Measurements from ENCODE around the gene PIK3R6.

The PIK3R6 gene

GRCh38 chr17:8868529-8868951 lies 1.1 kb upstream of the PIK3R6 start:
- no peak for DNase-seq (ENCODE audit: low read depth)
- no peak overlapping the region for H3K4me3 ChIP-seq (ENCODE audit: low read length)
- TF ChIP-seq CTCF (conservative IDR thresholded peaks at IDR 0.05; ENCODE audit: low read depth, low read length), result no peak

- no peak overlapping the region for H3K4me3 ChIP-seq (ENCODE audit: low read length)
- no peak for TF ChIP-seq CTCF (conservative IDR thresholded peaks at IDR 0.05; ENCODE audit: low read depth, low read length)
- DNase-seq (ENCODE audit: low read depth), result no peak
Observed at GRCh38 chr17:8868092-8868491, 618 bp upstream of the PIK3R6 start.

GRCh38 chr17:8865811-8866210 lies 1.7 kb downstream of the PIK3R6 start:
- no peak for TF ChIP-seq CTCF (conservative IDR thresholded peaks at IDR 0.05; ENCODE audit: low read depth, low read length)
- no peak for DNase-seq (ENCODE audit: low read depth)
- no peak overlapping the region for H3K4me3 ChIP-seq (ENCODE audit: low read length)

GRCh38 chr17:8865385-8865784 lies 2.1 kb downstream of the PIK3R6 start:
- TF ChIP-seq CTCF (conservative IDR thresholded peaks at IDR 0.05; ENCODE audit: low read depth, low read length), result no peak
- H3K4me3 ChIP-seq (ENCODE audit: low read length), result no peak overlapping the region
- DNase-seq (ENCODE audit: low read depth), result no peak

- DNase-seq (ENCODE audit: low read depth), result no peak
- TF ChIP-seq CTCF (conservative IDR thresholded peaks at IDR 0.05; ENCODE audit: low read depth, low read length), result no peak
- H3K4me3 ChIP-seq (ENCODE audit: low read length), result no peak overlapping the region
Observed at GRCh38 chr17:8862213-8863056, 5.0 kb downstream of the PIK3R6 start.

- no peak overlapping the region for H3K4me3 ChIP-seq (ENCODE audit: low read length)
- no peak for DNase-seq (ENCODE audit: low read depth)
- TF ChIP-seq CTCF (conservative IDR thresholded peaks at IDR 0.05; ENCODE audit: low read depth, low read length), result no peak
Observed at GRCh38 chr17:8861495-8862181, 5.8 kb downstream of the PIK3R6 start.
